Stomach (tissue), 4 donors: Measurements from ENCODE around the gene ACTN4.
"Not testable (repeated sequence)": the region's sequence is repeated elsewhere in the genome, so short reads cannot be mapped to it uniquely, and the experiment has no call there.

Source experiments
- CTCF ChIP-seq, 7 experiments: fragments of 450-650 bp in 4 of 7; fragments of 200-600 bp in 3 of 7; sonication (generic) in 3 of 7; IDR thresholded peaks; one replicate each; pipeline ENCODE4 v1.5.1; 2016 to 2019; ENCODE audit warnings: antibody characterized with exemption in 7 of 7, control low read depth in 2 of 7, mild to moderate bottlenecking in 1 of 7
- POLR2A ChIP-seq, 4 donors: fragments of 450-650 bp; IDR thresholded peaks; one replicate each; pipeline ENCODE4 v1.6.1; 2016; ENCODE audit warnings: antibody characterized with exemption in 4 of 4, control low read depth in 2 of 4, mild to moderate bottlenecking in 1 of 4, moderate library complexity in 1 of 4

GRCh38 chr19:38770228-38770948 is 122.9 kb downstream of the ACTN4 start:
- not testable (repeated sequence) for TF ChIP-seq POLR2A, CTCF (IDR thresholded peaks at IDR 0.05)
